ENCODE results near the gene BICC1. TPM values are rescaled to one million over a fixed set of nuclear protein-coding genes. Genes with fewer than 3 reads are reported as not detected.

The BICC1 gene
- total RNA-seq, 2 experiments from 2014 or later: 0.14 TPM; not detected in 1

- H3K4me3 Mint-ChIP-seq: no peak overlapping the region
- no peak for DNase-seq
- H3K9me3 Mint-ChIP-seq (ENCODE audit: low read depth): no peaks in the 10 kb centered on the region
- no peaks in the 10 kb centered on the region for H3K36me3 Mint-ChIP-seq
- ATAC-seq: no peak
- H3K27ac Mint-ChIP-seq: no peak overlapping the region
- no peaks in the 10 kb centered on the region for H3K27me3 Mint-ChIP-seq
- CTCF ChIA-PET: no interaction called here
- H3K4me1 Mint-ChIP-seq: no peaks in the 10 kb centered on the region
Observed at GRCh38 chr10:58756130-58756719, 243.6 kb downstream of the BICC1 start.

GRCh38 chr10:58757352-58758065, 244.8 kb downstream of the BICC1 start:
- no peaks in the 10 kb centered on the region for H3K9me3 Mint-ChIP-seq (ENCODE audit: low read depth)
- no peak overlapping the region for H3K4me3 Mint-ChIP-seq
- H3K27me3 Mint-ChIP-seq: no peaks in the 10 kb centered on the region
- CTCF ChIA-PET: no interaction called here
- H3K4me1 Mint-ChIP-seq: no peaks in the 10 kb centered on the region
- no peak for ATAC-seq
- no peaks in the 10 kb centered on the region for H3K36me3 Mint-ChIP-seq
- H3K27ac Mint-ChIP-seq: no peak overlapping the region
- no peak for DNase-seq

- Mint-ChIP-seq H3K4me1 (no peaks in the 10 kb centered on the region), H3K27ac (no peak overlapping the region), H3K27me3 (no peaks in the 10 kb centered on the region), H3K4me3 (no peak overlapping the region), H3K9me3 (ENCODE audit: low read depth) (no peaks in the 10 kb centered on the region), H3K36me3 (no peaks in the 10 kb centered on the region)
- ATAC-seq: no peak
- DNase-seq: no peak
- CTCF ChIA-PET: no interaction called here
Observed at GRCh38 chr10:58758321-58758720, 245.6 kb downstream of the BICC1 start.

- Mint-ChIP-seq H3K36me3 (no peaks in the 10 kb centered on the region), H3K4me1 (no peaks in the 10 kb centered on the region), H3K9me3 (ENCODE audit: low read depth) (no peaks in the 10 kb centered on the region), H3K27me3 (no peaks in the 10 kb centered on the region), H3K27ac (no peak overlapping the region), H3K4me3 (no peak overlapping the region)
- DNase-seq: no peak
- no peak for ATAC-seq
- CTCF ChIA-PET: no interaction called here
Observed at GRCh38 chr10:58764087-58764747, 251.5 kb downstream of the BICC1 start.

GRCh38 chr10:58765910-58766309, 253.2 kb downstream of the BICC1 start:
- Mint-ChIP-seq H3K36me3 (no peaks in the 10 kb centered on the region), H3K27ac (no peak overlapping the region), H3K27me3 (no peaks in the 10 kb centered on the region), H3K4me3 (no peak overlapping the region), H3K9me3 (ENCODE audit: low read depth) (no peaks in the 10 kb centered on the region), H3K4me1 (no peaks in the 10 kb centered on the region)
- DNase-seq (no peak), ATAC-seq (no peak)
- CTCF ChIA-PET: no interaction called here

GRCh38 chr10:58767652-58768051, 255.0 kb downstream of the BICC1 start:
- CTCF ChIA-PET: no interaction called here
- no peak overlapping the region for H3K27ac Mint-ChIP-seq
- no peaks in the 10 kb centered on the region for H3K27me3 Mint-ChIP-seq
- H3K4me1 Mint-ChIP-seq: no peaks in the 10 kb centered on the region
- H3K4me3 Mint-ChIP-seq: no peak overlapping the region
- no peaks in the 10 kb centered on the region for H3K36me3 Mint-ChIP-seq
- DNase-seq: no peak
- H3K9me3 Mint-ChIP-seq (ENCODE audit: low read depth): no peaks in the 10 kb centered on the region
- ATAC-seq: no peak

GRCh38 chr10:58771863-58772262, 259.2 kb downstream of the BICC1 start:
- no peaks in the 10 kb centered on the region for H3K27me3 Mint-ChIP-seq
- no peaks in the 10 kb centered on the region for H3K36me3 Mint-ChIP-seq
- H3K27ac Mint-ChIP-seq: no peak overlapping the region
- no peak overlapping the region for H3K4me3 Mint-ChIP-seq
- CTCF ChIA-PET: no interaction called here
- H3K9me3 Mint-ChIP-seq (ENCODE audit: low read depth): no peaks in the 10 kb centered on the region
- no peaks in the 10 kb centered on the region for H3K4me1 Mint-ChIP-seq
- DNase-seq (no peak), ATAC-seq (no peak)

GRCh38 chr10:58772758-58773157, 260.1 kb downstream of the BICC1 start:
- Mint-ChIP-seq H3K27me3 (no peaks in the 10 kb centered on the region), H3K36me3 (no peaks in the 10 kb centered on the region), H3K9me3 (ENCODE audit: low read depth) (no peaks in the 10 kb centered on the region), H3K4me3 (no peak overlapping the region), H3K4me1 (no peaks in the 10 kb centered on the region), H3K27ac (no peak overlapping the region)
- CTCF ChIA-PET: no interaction called here
- ATAC-seq: no peak
- no peak for DNase-seq

GRCh38 chr10:58773341-58773740, 260.7 kb downstream of the BICC1 start:
- CTCF ChIA-PET: no interaction called here
- ATAC-seq (no peak), DNase-seq (no peak)
- Mint-ChIP-seq H3K27me3 (no peaks in the 10 kb centered on the region), H3K4me3 (no peak overlapping the region), H3K27ac (no peak overlapping the region), H3K9me3 (ENCODE audit: low read depth) (no peaks in the 10 kb centered on the region), H3K4me1 (no peaks in the 10 kb centered on the region), H3K36me3 (no peaks in the 10 kb centered on the region)

GRCh38 chr10:58773944-58774343, 261.3 kb downstream of the BICC1 start:
- no peak for DNase-seq
- H3K27ac Mint-ChIP-seq: no peak overlapping the region

GRCh38 chr10:58775960-58776567, 263.4 kb downstream of the BICC1 start:
- ATAC-seq: no peak
- CTCF ChIA-PET: interaction anchor here (0.9 kb wide), 1 partner anchor 847 kb away, joined by 3 read pairs; no protein-coding TSS in a partner anchor

More at GRCh38 chr10:58773944-58774343, 261.3 kb downstream of the BICC1 start:
- Mint-ChIP-seq H3K4me3 (no peak overlapping the region), H3K36me3 (no peaks in the 10 kb centered on the region), H3K27me3 (no peaks in the 10 kb centered on the region), H3K4me1 (no peaks in the 10 kb centered on the region), H3K9me3 (ENCODE audit: low read depth) (no peaks in the 10 kb centered on the region)
- ATAC-seq: no peak
- CTCF ChIA-PET: no interaction called here

GRCh38 chr10:58776568-58777318, 264.1 kb downstream of the BICC1 start:
- no peaks in the 10 kb centered on the region for H3K36me3 Mint-ChIP-seq
- H3K4me1 Mint-ChIP-seq: no peaks in the 10 kb centered on the region
- no peak overlapping the region for H3K27ac Mint-ChIP-seq
- CTCF ChIA-PET: no interaction called here
- ATAC-seq: no peak
- H3K9me3 Mint-ChIP-seq (ENCODE audit: low read depth): no peaks in the 10 kb centered on the region
- no peak for DNase-seq
- H3K27me3 Mint-ChIP-seq: no peaks in the 10 kb centered on the region
- H3K4me3 Mint-ChIP-seq: no peak overlapping the region

More at GRCh38 chr10:58775960-58776567, 263.4 kb downstream of the BICC1 start:
- Mint-ChIP-seq H3K27ac (no peak overlapping the region), H3K36me3 (no peaks in the 10 kb centered on the region), H3K4me1 (no peaks in the 10 kb centered on the region), H3K9me3 (ENCODE audit: low read depth) (no peaks in the 10 kb centered on the region), H3K27me3 (no peaks in the 10 kb centered on the region), H3K4me3 (no peak overlapping the region)
- DNase-seq: no peak

GRCh38 chr10:58778966-58779365, 266.3 kb downstream of the BICC1 start:
- CTCF ChIA-PET: no interaction called here
- ATAC-seq (no peak), DNase-seq (no peak)
- H3K27me3 Mint-ChIP-seq: no peaks in the 10 kb centered on the region
- no peak overlapping the region for H3K4me3 Mint-ChIP-seq
- no peaks in the 10 kb centered on the region for H3K36me3 Mint-ChIP-seq
- no peaks in the 10 kb centered on the region for H3K4me1 Mint-ChIP-seq
- H3K9me3 Mint-ChIP-seq (ENCODE audit: low read depth): no peaks in the 10 kb centered on the region
- no peak overlapping the region for H3K27ac Mint-ChIP-seq
